Thyroid gland (tissue), 4 donors: ENCODE data around the gene PCBP1. TPM values are rescaled to one million over a fixed set of nuclear protein-coding genes. Genes with fewer than 3 reads are reported as not detected.
A peak's percentile ranks its signal among the peaks of the same experiment; 100 is the strongest.

Source experiments
- DNase-seq, 2 donors: peaks; one replicate each; pipeline ENCODE4 v3.0.0-alpha.2; 2019
- H3K27ac ChIP-seq, 3 donors: fragments of 200-600 bp; sonication (generic); 1 replicate in 2 of 3; 2 replicates in 1 of 3; pipeline ENCODE4 v1.5.1; 2016 to 2019; ENCODE audit warnings: mild to moderate bottlenecking in 1 of 3, moderate library complexity in 1 of 3
- H3K27me3 ChIP-seq: fragments of 200-600 bp; sonication (generic); one replicate; pipeline ENCODE4 v1.5.1; 2019
- H3K36me3 ChIP-seq, 2 donors: fragments of 200-600 bp; sonication (generic); one replicate each; pipeline ENCODE4 v1.5.1; 2016 to 2019
- H3K4me1 ChIP-seq, 2 donors: fragments of 200-600 bp; sonication (generic); one replicate each; pipeline ENCODE4 v1.5.1; 2017 to 2019
- H3K4me3 ChIP-seq, 3 donors: fragments of 200-600 bp; sonication (generic); replicated peaks in 1 of 3; 1 replicate in 2 of 3; 2 replicates in 1 of 3; pipeline ENCODE4 v1.5.1; 2016; ENCODE audit warnings: mild to moderate bottlenecking in 1 of 3
- H3K9me3 ChIP-seq: fragments of 200-600 bp; sonication (generic); one replicate; pipeline ENCODE4 v1.5.1; 2017
- CTCF ChIP-seq, 6 experiments: fragments of 200-600 bp in 3 of 6; fragments of 450-650 bp in 3 of 6; sonication (generic) in 3 of 6; IDR thresholded peaks; one replicate each; pipeline ENCODE4 v1.5.1; 2016 to 2019; ENCODE audit warnings: antibody characterized with exemption in 6 of 6, mild to moderate bottlenecking in 2 of 6, inconsistent platforms in 1 of 6, moderate library complexity in 1 of 6
- POLR2A ChIP-seq, 2 donors: fragments of 450-650 bp; IDR thresholded peaks; one replicate each; pipeline ENCODE4 v1.6.1; 2017; ENCODE audit warnings: antibody characterized with exemption in 2 of 2, mild to moderate bottlenecking in 2 of 2, moderate library complexity in 1 of 2
- WGBS, 2 donors: methylation state at CpG; one replicate each; pipeline ENCODE4 v1.1.5; 2017; 5-methylcytosine and 5-hydroxymethylcytosine counted together
- intact Hi-C: fragments of 100-400 bp; cut with DNase I; formaldehyde crosslinking; loops from one replicate; pipeline ENCODE4 v1.15.1; 2023
- total RNA-seq, 4 donors: library from RNA; depleted of rRNA; stranded (reverse); fragments of >200 nt; gene quantifications; one replicate each; pipeline ENCODE4 v1.2.3, GENCODE V29; 2016

PCBP1 gene
- total RNA-seq, 4 donors from 2014 or later: 165 to 215 (median 195) TPM

DNA sequence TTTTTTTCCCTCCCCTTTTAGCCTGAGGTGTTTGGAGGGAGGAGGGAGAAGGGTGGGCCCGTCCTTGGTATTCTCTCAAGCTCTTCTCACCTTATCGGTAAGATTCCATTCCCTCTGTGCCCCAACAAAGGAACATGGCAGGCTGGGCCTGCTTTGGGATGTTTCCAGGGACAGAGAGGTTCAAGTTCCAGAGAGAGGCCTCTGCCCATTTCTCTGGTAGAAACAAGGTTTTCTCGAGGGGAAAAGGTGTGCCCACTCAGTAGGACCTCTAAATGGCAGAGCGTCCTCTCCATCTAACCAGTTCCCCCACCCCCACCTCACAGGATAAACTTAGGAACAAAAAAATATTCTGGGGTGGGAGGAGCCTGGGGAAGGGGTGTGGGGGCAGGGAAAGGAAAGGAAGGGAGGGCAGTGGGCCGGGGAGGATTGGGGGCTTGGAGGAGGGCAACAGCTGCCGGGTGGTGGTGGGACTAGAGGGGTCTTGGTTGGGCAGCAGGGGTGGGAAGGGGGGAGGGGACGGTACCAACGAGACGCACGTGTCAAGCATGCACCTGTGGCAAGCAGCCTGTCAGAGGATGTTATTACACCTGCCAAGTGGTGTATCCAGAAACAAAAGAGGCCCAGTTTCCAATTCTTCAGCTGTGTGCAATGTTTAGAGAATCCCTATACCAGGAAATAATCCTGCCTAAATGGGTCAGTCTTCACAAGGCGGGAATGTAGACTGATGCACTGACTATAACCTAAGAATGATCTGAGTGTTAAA, 2.1 kb downstream of the PCBP1 start:
- H3K4me3 ChIP-seq: peak overlapping the region; percentile 78 to 96 (median 89)
- intact Hi-C loops: loop anchor here (5.0 kb wide), 1 partner anchor 33 kb away; no protein-coding TSS in a partner anchor
- peaks cover 4 to 11% of the 10 kb centered on the region in 2 donors for H3K36me3 ChIP-seq
- WGBS, 2 donors: 12 to 15% methylated on average over 11 of the region's 11 CpGs
- DNase-seq: peak; percentile 29 to 40
- H3K4me1 ChIP-seq: peaks cover 26 to 33% of the 10 kb centered on the region in 2 donors
- TF ChIP-seq POLR2A (IDR thresholded peaks at IDR 0.05): peak in 1 of 2 donors; percentile 35
- TF ChIP-seq CTCF (IDR thresholded peaks at IDR 0.05): no peak
- H3K9me3 ChIP-seq: no peaks in the 10 kb centered on the region
- peak overlapping the region; percentile 73 to 100 (median 98) for H3K27ac ChIP-seq
- no peaks in the 10 kb centered on the region for H3K27me3 ChIP-seq

- H3K4me1 ChIP-seq: peaks cover 20 to 30% of the 10 kb centered on the region in 2 donors
- DNase-seq: no peak
- H3K27ac ChIP-seq: peak overlapping the region; percentile 73 to 100 (median 98)
- TF ChIP-seq POLR2A (IDR thresholded peaks at IDR 0.05): no peak
- no peak for TF ChIP-seq CTCF (IDR thresholded peaks at IDR 0.05)
- peaks cover 4 to 11% of the 10 kb centered on the region in 2 donors for H3K36me3 ChIP-seq
- H3K4me3 ChIP-seq: no peak overlapping the region
- H3K9me3 ChIP-seq: no peaks in the 10 kb centered on the region
- H3K27me3 ChIP-seq: no peaks in the 10 kb centered on the region
- 61 to 67% methylated on average over 6 of the region's 6 CpGs for WGBS, 2 donors
- intact Hi-C loops: loop anchor here (5.0 kb wide), 1 partner anchor 32 kb away; no protein-coding TSS in a partner anchor
These were observed 2.8 kb downstream of the PCBP1 start for GRCh38 chr2:70089983-70090525.

DNA sequence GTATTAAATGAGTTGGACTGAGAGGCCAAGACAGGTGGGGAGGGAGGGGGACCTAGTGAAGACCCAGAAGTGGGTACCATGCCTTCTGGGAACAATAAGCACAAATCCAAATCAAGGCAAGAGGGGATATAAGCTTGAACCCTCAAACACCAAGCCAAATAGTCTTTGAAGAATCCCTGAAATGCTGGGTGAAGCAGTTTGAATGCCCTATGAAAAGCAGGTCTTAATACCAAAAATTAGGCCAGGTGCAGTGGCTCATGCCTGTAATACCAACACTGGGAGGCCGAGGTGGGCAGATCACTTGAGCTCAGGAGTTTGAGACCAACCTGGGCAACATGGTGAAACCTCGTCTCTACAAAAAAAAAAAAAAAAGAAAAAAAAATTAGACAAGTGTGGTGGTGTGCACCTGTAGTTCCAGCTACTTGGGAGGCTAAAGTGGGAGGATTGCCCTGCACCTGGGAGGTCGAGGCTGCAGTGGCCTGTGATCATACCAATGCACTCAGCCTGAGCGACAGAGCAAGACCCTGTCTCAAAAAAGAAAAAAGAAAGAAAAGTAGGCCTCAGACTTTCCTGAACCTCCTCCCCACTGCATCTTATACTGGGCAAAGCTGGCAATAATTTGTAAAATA, 3.5 kb downstream of the PCBP1 start:
- WGBS, 2 donors: 94 to 96% methylated on average over 4 of the region's 4 CpGs
- Histone ChIP-seq H3K27ac (peak overlapping the region in 2 of 3 donors; percentile 98 to 100), H3K4me1 (peaks cover 12 to 29% of the 10 kb centered on the region in 2 donors), H3K4me3 (no peak overlapping the region), H3K27me3 (no peaks in the 10 kb centered on the region), H3K36me3 (peaks cover 4 to 11% of the 10 kb centered on the region in 2 donors), H3K9me3 (no peaks in the 10 kb centered on the region)
- intact Hi-C loops: no loop called here
- TF ChIP-seq POLR2A (IDR thresholded peaks at IDR 0.05) (no peak), CTCF (IDR thresholded peaks at IDR 0.05) (no peak)
- DNase-seq: no peak

- intact Hi-C loops: no loop called here
- Histone ChIP-seq H3K27ac (peak overlapping the region in 1 of 3 donors; percentile 21), H3K9me3 (no peaks in the 10 kb centered on the region), H3K36me3 (peaks cover 4 to 11% of the 10 kb centered on the region in 2 donors), H3K4me3 (no peak overlapping the region), H3K27me3 (no peaks in the 10 kb centered on the region), H3K4me1 (peaks cover 11 to 24% of the 10 kb centered on the region in 2 donors)
- DNase-seq: no peak
- TF ChIP-seq POLR2A (IDR thresholded peaks at IDR 0.05) (no peak), CTCF (IDR thresholded peaks at IDR 0.05) (no peak)
- 79 to 83% methylated on average over 2 of the region's 2 CpGs for WGBS, 2 donors
These were observed 4.1 kb downstream of the PCBP1 start for GRCh38 chr2:70091364-70091763.
